GM21825 (cell line): Measurements from ENCODE around the gene TRIM66.
A peak's percentile ranks its signal among the peaks of the same experiment; 100 is the strongest.

Source experiments
- ATAC-seq: cut with Tn5 transposase; IDR thresholded peaks from one replicate; pipeline ENCODE4 v1.9.1; 2021; ENCODE audit warnings: mild to moderate bottlenecking, moderate library complexity; ENCODE audit not compliant: unreplicated experiment

Gene TRIM66

DNA sequence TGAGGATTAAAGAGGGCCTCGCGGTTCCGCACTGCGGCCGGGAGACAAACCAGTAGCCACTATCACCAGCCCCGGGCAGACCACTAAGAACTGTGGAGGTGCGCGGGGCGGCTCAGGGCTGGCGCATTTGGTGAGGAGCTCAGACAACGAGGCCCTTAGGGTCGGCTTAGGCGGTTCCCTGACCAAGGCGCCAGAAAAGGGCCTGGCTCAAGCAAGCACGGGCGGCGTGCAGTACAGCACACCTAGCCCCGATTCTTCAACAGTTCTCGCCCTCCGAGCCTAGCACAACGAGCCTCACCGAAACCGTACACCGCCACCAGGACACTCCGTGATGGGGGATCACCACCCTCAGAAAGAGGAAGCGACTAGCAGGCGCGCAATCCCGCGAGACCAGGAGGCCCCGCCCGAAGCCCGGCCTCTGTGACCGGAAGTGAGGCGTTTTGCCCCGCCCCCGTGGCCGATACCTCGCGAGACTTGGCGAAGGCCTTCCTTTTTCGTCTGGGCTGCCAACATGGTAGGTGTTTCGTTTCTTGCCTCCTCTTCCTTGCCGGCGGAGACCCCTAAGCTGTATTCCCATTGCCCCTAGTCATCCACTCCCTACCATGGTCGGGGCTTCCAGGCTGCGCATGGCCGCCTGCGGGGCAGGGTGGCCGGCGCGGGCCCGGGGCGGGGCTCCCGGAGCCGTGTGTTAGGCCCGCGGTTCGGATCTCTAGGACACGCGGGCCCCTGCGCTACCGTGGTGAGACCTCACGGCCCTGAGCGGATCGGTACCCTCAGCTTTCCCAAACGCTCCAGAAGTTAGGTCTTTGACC lies at the start of gene TRIM66, which contains the start of gene RPL27A:
TSS of gene TRIM66 (minus strand) at position 363 of the 812 bp plus-strand sequence. CDS start 10,391 bp downstream, outside the sequence.
TSS of gene RPL27A (plus strand) at position 490 of the 812 bp plus-strand sequence. CDS start at position 512, 22 bp downstream.
- peak; percentile 94 for ATAC-seq

DNA sequence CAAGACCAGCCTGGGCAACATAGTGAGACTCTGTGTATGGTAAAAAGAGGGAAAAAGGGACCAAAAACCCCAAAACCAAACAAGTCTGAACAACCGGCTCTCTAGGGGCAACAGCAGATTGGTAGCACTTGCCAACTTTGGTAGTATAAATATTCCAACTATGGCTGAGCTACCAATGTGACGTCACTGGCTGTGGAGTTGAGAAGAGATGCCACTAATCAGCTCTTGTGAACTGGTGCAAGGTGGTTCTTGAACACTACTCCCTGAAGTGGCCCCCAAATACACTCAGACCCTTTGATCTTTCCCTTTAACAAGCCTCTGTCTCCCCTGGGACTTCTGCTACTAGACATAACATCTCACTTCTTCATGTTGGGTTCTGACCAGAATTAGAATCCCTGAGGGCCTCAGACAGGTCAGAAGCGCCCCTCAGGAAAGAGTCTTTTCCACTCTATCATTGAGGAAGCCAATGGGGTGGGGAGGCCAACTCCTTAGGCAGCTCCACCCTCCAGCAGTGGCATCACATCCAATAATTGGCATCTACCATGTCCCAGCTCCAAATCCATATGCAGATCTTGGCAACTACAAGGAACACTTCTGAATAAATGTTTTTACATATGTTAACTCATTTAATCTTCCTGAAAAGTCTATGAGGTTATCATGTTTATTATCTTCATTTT lies 49.3 kb upstream of the TRIM66 start:
- no peak for ATAC-seq

DNA sequence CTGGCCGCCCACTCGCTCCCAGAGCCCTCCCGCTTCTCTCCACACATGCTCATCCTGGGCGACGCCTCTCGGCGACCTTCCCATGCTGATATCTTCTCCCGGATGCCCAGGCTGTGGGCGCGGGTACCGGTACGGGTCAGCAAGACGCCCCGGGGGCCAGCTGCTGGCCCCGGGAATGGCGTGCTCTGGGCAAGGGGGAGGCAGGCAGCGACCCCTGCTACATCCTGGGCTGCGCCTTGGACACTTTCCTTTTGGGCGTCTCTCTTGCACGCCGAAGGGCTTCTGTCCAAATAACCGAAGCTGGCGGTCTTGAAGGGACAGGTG lies 48.2 kb upstream of the TRIM66 start:
- no peak for ATAC-seq

DNA sequence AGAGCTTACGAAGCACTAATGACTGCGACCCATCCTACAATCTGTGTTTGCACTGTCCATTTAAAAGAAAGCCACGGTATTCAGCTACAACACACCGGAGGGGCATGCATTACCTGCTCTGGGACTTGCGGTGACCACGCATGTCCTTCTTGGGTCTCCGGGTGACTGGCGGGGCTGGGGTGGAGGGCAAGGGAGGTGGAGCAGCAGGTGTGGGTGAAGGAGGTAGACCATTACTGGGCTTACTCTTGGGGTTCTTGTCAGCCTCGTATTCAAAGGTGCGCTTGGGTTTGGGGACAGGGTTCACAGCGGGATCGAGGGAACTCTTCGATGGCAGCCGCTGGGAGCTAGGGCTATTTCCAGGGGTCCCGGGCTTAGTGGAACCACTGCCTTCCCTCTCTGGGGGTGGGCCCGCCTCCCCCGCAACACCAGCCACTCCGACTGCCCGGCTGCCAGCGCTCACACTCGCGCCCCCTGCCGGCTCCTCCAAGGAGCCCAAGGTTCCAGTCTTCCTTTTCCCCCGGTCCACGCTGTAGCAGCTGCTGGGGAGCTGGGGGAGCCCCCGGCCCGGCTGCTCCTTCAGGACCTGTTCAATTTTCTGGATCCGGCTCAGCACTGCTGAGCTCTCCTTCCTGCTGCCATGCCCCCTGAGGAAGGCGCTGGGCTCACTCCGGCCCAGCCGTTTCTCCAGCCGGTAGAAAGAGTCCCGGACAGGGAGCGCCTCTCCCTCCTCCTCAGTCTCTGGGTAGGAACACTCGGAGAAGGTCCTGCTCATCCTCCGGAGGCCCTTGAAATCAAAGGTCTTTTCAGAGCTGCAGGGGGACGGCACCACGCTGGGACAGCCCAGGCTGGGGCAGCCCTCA lies 47.6 kb upstream of the TRIM66 start:
- ATAC-seq = no peak

DNA sequence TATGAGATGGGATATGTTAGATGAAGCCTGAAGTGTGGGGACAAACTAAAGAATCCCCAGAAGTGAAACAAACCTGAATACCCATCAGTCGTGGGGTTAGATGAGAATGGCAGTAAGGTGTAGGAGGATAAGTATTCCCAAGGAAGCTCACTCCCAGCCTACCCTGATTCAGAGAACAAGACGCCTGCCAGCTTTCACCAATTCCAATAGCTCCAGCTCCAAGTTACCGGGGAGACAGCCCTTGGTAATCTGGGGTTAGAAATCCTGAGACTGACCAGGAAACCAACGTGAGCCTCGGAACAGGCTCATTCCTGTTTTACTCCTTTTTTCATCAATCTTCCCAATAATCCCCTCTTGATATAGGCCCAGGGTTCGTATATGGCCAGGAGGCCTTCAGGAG lies 46.6 kb upstream of the TRIM66 start:
- no peak for ATAC-seq

DNA sequence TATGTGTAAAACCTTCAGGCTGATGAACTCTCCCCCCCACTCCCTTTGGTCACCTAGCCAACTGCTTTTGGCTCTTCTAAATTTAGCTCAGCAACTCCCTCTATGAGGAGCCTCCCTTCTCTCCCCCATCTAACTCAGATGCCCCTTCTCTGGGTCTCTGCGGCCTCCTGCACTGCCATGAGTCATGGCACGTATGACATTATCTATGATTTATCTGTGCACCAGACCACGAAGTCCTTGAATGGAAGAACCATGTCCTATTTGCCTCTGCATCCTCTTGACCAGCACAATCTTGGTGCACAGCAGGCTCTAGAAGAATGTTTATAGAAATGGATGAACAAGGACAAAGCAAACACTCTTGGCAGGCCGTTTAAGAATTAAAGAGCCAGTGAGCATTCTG lies 46.1 kb upstream of the TRIM66 start:
- no peak for ATAC-seq

GRCh38 chr11:8726395-8726794 lies 43.9 kb upstream of the TRIM66 start:
- no peak for ATAC-seq

DNA sequence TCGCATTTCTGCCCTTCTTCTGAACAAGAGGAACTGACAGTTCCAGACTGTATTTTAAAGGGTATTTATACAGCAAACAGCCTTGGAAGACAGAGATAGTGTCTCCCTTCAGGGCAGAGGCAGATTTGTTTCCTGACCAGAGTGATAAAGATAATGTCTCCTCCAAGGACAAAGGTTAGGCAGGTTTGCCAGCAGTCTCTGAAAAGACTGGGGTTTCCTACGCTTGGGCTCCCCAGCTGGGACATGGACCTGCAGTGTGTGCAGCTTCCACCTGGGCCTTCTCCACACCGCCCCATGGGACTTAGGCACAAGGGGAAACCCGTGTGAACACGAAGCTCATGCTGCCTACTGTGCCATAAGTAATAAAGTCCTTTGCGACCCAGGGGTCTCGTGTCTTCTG lies 42.2 kb upstream of the TRIM66 start:
- no peak for ATAC-seq

DNA sequence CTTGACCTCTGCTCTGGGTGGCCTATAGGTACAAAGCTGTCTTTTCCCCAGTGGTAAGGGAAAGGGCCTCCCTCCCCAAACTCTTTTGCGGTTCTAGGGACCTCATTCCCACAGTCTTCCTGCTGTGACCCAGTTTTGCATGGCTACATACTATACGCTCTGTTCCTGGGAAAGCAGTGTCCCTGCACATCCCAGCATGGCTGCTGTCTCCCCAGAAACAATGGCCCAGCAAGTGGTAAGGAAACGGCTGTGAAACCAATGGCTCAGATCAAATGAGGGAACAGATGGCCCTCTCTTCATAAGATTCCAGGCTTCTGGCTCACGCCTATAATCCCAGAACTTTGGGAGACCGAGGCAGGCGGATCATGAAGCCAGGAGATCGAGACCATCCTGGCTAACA lies 41.2 kb upstream of the TRIM66 start:
- no peak for ATAC-seq

DNA sequence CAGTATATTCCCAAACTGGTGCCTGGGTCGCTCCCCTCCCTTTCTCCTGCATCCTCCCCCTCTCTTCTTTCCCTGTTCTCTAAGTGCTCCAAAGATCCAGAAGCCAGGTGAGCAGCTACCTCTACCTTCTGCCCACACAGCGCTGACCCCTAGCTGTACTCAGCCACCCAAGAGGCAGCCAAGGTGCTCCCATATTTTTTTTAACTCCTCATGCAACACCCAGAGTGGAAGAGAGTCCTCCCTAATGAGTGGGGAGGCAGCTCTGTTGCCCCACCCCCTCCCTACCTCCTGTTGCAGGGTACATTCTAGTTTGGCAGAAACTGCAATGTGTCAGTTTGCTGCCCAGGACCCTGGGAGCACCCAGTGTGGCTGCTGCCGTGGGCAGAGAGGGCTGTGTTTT lies 40.3 kb upstream of the TRIM66 start:
- ATAC-seq = no peak

DNA sequence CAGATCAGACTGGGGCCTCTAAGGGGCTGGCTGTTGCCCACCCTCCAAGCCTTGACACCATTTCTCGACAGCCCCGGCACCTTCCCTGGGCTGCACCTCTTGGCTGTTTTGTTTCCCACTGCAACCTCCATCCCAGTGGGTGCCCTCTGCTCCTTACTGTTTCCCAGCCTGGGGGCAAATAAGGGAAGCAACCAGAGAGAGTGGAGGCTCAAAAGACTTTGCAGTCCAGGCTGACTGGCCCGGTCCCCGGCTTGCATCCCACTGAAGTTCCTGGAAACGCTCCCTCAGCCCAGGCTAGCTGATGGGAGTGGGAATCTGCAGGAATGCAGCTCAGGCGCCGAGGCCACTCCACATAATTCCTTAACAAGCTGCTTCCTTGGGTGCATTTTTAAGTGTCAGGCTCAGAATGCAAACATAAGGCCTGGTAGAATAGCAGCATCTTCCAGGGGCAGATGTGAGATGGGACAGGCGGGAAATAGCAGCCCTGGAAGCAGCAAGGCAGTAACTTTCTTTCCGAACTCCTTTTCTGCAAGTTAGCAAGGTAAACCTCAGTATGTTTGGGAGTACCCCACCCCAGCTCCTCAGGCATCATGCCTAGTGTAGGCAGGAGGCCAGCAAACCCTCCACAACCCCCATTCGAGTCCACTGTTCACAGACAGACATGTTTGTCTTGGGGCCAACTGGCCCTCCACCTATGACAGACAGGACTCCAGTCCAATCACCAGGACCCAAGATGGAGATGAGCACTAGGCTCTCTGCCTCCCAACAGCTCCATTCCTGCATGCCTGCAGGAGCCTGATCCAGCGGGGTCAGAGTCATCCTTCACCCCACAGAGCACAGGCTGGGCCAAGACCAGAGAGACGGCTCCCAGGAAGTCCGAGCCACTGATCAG lies 39.4 kb upstream of the TRIM66 start:
- no peak for ATAC-seq

DNA sequence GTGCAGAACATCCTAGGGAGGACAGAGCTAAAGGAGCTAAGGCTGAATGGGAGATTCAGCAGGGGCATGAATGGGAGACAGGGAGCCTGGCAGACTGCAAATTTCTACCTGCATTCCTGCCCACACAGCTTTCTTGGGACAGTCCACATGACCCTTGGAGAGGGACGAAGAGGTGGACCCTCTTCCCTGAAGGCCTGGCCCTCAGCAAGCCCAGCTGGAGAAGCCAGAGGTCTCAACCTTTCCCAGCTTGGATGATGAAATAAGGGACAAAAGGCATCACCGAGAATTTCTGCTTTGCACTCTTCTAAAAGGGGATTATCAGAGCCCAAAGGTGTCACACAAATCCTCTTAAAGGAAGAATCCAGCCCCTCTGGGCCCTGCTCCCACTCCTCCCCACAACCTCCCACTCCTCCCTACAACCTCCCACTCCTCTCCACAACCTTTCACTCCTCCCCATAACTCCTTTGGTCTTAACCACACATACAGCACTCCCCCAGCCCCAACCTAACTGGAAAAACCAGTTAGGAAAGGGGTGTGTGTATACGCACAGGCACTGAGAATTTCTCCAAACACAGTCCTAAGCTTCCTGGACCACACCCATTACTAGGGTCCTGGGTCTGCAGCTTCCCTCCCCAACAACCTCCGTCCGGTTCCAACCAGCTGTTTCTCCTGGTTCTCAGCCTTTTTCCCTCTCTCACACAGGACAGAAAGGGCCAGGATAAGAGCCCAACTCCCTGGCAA lies 38.6 kb upstream of the TRIM66 start:
- no peak for ATAC-seq

DNA sequence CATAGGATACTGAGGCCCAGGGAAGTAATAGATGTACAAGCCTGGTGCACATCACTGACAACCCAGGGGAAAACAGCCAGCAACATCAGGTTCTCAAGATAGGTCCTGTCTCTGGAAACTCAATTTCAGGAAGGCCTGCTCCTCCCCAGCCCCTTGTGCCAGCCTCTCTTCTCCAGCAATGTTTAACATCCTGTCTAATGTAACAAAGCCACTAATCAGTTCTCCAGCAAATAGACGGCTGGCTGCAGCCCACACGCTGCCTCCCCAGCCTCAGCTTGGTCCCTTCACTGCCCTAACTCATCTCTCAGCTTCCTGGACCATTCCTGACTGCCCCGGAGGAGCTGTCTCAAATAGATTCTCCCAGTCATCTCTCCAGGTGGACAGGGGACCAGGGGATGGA lies 37.9 kb upstream of the TRIM66 start:
- no peak for ATAC-seq

- no peak for ATAC-seq
Measured at GRCh38 chr11:8719721-8720120, 37.3 kb upstream of the TRIM66 start.

- no peak for ATAC-seq
Measured at GRCh38 chr11:8719211-8719649, 36.8 kb upstream of the TRIM66 start.

DNA sequence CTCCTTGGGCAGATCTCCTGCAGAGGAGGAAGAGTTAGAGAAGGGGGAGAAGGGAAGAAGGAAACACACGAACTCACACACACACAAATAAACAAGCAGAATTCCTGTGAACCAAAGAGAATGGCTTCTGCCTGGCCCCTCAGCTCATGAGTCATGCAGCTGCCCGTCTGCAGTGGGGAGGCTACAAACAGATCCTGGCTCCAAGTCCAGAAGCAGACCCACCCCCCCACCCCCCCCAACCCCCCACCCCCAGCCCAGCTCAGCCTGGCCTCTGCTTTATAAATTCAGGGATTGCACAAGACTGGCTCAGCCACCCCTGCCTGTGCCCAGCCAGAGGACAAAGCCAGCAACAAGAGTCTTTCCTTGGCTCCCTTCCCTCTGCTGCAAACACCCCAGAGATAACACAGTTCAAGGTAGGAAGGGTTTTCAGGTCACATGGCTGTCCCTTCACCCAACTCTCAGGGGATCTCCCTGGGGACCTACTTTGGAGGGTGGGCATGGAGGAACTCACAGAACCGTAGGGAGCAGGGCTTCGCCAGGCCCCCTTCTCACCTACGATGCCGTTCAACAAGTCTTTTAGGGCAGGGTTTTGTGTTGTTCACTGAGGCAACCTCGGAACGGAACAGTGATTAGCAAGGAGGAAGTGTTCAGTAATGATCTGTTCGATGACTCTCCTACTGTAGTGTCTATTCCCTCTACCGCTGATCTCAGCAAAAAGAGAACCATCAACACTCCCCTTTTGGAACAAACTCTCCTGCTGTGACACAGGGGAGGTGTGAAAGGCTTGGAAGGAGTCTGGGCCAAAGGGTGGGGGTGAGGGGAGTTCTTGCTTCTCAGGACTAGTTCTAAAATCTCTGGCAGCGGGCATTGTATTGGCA lies 35.6 kb upstream of the TRIM66 start:
- ATAC-seq = no peak

- ATAC-seq = no peak
Measured at GRCh38 chr11:8717544-8717875, 35.0 kb upstream of the TRIM66 start.

DNA sequence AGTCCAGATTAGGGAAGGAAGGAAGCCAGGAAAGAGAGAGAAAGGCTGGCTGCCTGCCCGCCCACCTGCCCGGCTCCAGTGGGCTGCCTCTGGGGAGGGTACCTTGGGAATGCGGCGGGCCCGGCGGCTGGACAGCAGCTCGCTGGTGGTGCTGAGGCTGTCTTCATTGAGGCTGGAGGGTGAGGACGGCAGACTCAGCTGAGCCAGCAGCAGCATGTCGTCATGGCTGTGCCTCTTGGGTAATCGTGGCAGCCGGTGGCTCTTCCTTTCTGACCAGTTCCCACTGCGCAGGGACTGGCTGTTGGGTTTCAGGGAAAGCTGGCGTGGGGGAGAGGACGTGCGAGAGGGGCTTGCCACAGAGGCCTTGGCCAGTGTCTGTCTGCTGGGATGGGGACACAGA lies 33.0 kb upstream of the TRIM66 start:
- no peak for ATAC-seq
